ENCODE measurements around the gene RASSF5. TPM values are rescaled to one million over a fixed set of nuclear protein-coding genes. Genes with fewer than 3 reads are reported as not detected.

RASSF5 gene
- total RNA-seq, 1 donor from 2014 or later, result 28.5 TPM

- intact Hi-C loops (cut with DNase I), result no loop called here
- DNase-seq (ENCODE audit: extremely low spot score in 2 of 2), result no peak
- Histone ChIP-seq H3K4me1 (peaks cover 22% of the 10 kb centered on the region), H3K36me3 (no peaks in the 10 kb centered on the region), H3K27me3 (no peaks in the 10 kb centered on the region), H3K27ac (peak overlapping the region; percentile 69), H3K9me3 (no peaks in the 10 kb centered on the region), H3K4me3 (no peak overlapping the region)
- TF ChIP-seq, protein P1, sequence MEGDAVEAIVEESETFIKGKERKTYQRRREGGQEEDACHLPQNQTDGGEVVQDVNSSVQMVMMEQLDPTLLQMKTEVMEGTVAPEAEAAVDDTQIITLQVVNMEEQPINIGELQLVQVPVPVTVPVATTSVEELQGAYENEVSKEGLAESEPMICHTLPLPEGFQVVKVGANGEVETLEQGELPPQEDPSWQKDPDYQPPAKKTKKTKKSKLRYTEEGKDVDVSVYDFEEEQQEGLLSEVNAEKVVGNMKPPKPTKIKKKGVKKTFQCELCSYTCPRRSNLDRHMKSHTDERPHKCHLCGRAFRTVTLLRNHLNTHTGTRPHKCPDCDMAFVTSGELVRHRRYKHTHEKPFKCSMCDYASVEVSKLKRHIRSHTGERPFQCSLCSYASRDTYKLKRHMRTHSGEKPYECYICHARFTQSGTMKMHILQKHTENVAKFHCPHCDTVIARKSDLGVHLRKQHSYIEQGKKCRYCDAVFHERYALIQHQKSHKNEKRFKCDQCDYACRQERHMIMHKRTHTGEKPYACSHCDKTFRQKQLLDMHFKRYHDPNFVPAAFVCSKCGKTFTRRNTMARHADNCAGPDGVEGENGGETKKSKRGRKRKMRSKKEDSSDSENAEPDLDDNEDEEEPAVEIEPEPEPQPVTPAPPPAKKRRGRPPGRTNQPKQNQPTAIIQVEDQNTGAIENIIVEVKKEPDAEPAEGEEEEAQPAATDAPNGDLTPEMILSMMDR (IDR thresholded peaks at IDR 0.05), result no peak
- TF ChIP-seq POLR2A (IDR thresholded peaks at IDR 0.05) (no peak), POLR2AphosphoS5 (IDR thresholded peaks at IDR 0.05; ENCODE audit: insufficient read depth in 1 of 2, low read depth in 1 of 2) (no peak)
Observed at GRCh38 chr1:206540044-206540780, 32.9 kb downstream of the RASSF5 start.

DNA sequence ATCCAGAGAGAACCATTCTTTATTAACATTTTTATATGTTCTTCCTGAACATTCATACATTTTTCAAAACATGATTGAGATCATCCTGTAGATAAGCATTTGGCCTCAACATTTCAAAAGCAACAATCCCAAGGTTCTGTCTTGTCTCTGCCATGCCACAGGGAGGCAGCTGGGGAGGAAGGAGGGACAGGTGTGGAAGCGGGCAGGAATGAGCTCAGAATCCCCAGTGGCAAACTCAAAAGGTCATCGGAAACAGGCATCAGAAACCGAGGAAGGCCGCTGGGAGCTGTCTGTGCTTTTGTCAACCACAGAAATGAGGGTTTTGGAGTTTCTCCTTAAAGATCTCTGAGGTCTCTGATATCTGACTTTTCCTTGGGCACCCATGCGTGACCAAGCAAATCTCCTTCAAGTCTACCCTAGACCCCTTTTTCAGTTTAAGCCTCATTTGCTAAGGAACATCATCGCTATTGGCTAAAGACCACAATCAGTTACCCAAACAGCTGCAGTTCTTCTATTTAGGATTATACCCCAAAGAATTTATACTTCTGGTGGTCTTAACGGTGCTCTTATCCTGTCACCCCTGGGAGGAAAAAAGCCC lies 34.0 kb downstream of the RASSF5 start:
- intact Hi-C loops (cut with DNase I), result no loop called here
- DNase-seq (ENCODE audit: extremely low spot score in 2 of 2), result no peak
- TF ChIP-seq, protein P1 (IDR thresholded peaks at IDR 0.05), result no peak
- TF ChIP-seq POLR2A (IDR thresholded peaks at IDR 0.05), result no peak
- no peak for TF ChIP-seq POLR2AphosphoS5 (IDR thresholded peaks at IDR 0.05; ENCODE audit: insufficient read depth in 1 of 2, low read depth in 1 of 2)
- peak overlapping the region; percentile 69 for H3K27ac ChIP-seq
- peaks cover 22% of the 10 kb centered on the region for H3K4me1 ChIP-seq
- no peaks in the 10 kb centered on the region for H3K27me3 ChIP-seq
- no peaks in the 10 kb centered on the region for H3K36me3 ChIP-seq
- no peaks in the 10 kb centered on the region for H3K9me3 ChIP-seq
- no peak overlapping the region for H3K4me3 ChIP-seq

DNA sequence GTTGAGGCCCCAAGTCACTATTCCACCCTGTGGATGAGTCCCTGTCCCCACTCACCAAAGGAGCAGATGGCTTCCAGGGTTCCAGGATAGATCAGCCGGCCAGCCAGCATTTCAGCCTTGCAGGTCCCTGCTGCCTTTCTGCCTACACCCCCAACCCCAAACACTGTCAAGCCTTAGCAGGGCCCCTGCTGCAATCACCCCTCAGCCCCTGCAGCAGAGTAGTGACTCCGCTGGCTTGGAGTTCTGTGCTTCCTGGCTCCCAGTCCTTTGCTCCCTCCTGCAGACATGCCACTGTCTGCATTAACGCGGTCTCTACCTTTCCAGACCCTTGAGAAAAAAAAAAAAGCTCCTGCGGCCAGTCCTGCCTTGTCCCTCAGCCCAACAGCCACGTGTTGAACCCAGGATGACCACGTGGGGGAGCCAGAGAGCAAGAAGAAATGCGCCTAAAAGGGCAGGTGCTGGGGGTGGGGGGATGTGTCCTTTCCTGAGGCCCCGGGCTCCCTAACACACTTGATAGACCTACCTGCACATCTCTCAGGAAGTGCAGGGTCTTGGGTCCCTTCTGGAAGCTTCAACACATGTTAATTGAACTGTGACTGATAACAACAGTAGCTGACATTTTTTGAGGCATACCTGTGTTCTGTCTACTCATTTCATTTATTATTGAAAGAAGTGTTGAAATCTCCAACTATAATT lies 37.4 kb downstream of the RASSF5 start:
- H3K9me3 ChIP-seq, result no peaks in the 10 kb centered on the region
- peaks cover 16% of the 10 kb centered on the region for H3K4me1 ChIP-seq
- H3K27me3 ChIP-seq, result no peaks in the 10 kb centered on the region
- no peak overlapping the region for H3K4me3 ChIP-seq
- no peaks in the 10 kb centered on the region for H3K36me3 ChIP-seq
- H3K27ac ChIP-seq, result no peak overlapping the region
- no peak for DNase-seq (ENCODE audit: extremely low spot score in 2 of 2)
- intact Hi-C loops (cut with DNase I), result no loop called here
- TF ChIP-seq, protein P1 (IDR thresholded peaks at IDR 0.05), result peak; percentile 66 to 84 (median 83)
- no peak for TF ChIP-seq POLR2AphosphoS5 (IDR thresholded peaks at IDR 0.05; ENCODE audit: insufficient read depth in 1 of 2, low read depth in 1 of 2)
- TF ChIP-seq POLR2A (IDR thresholded peaks at IDR 0.05), result no peak

DNA sequence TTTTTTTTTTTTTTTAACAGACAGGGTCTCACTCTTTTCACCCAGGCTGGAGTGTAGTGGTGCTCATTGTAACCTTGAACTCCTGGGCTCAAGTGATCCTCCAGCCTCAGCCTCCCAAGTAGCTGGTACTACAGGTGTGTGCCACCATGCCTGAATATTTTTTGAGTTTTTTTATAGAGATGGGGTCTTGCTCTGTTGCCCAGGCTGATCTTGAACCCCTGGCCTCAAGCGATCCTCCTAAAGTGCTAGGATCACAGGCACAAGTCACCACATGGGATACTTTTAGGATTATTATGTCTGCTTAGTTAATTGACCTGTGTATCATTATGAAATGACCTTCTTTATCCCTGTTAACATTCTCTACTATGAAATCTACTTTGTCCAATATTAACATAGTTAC lies 38.0 kb downstream of the RASSF5 start:
- Histone ChIP-seq H3K9me3 (no peaks in the 10 kb centered on the region), H3K36me3 (no peaks in the 10 kb centered on the region), H3K27me3 (no peaks in the 10 kb centered on the region), H3K27ac (no peak overlapping the region), H3K4me1 (peaks cover 9% of the 10 kb centered on the region), H3K4me3 (no peak overlapping the region)
- TF ChIP-seq, protein P1 (IDR thresholded peaks at IDR 0.05), result no peak
- TF ChIP-seq POLR2A (IDR thresholded peaks at IDR 0.05) (no peak), POLR2AphosphoS5 (IDR thresholded peaks at IDR 0.05; ENCODE audit: insufficient read depth in 1 of 2, low read depth in 1 of 2) (no peak)
- no peak for DNase-seq (ENCODE audit: extremely low spot score in 2 of 2)
- intact Hi-C loops (cut with DNase I), result no loop called here
